Measurements from ENCODE around the gene DCAF7.
A peak's percentile ranks its signal among the peaks of the same experiment; 100 is the strongest.

Gene DCAF7

GRCh38 chr17:63546308-63547082, 3.8 kb upstream of the DCAF7 start:
- DNase-seq, result no peak

GRCh38 chr17:63547083-63547523, 3.2 kb upstream of the DCAF7 start:
- no peak for DNase-seq

DNA sequence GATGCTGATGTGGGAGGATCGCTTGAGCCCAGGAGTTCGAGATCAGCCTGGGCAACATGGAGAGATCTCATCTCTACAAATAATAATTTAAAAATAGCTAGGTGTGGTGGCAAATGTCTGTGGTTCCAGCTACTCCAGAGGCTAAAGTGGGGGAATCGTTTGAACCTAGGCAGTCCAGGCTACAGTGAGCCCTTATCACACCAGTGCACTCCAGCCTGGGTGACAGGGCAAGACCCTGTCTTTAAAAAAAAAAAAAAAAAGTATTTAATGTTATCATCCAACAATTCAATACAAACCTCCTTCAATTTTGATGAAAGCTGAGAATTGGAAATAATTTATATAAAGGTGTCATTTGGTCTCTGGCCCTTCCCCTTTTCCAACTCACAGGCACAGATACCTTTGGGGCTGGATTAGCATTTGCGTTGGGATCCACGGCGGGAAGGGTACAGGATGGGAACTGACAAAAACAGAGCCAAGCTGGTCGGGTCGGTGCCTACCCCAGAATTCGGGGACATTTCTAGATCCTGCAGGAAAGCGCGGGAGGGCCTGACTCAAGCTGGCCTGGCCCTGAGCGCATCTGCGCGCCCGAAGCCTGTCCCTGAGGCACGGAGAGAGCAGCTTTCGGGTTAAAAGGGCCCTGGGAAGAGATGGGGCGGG, 860 bp upstream of the DCAF7 start:
- DNase-seq, result no peak

DNA sequence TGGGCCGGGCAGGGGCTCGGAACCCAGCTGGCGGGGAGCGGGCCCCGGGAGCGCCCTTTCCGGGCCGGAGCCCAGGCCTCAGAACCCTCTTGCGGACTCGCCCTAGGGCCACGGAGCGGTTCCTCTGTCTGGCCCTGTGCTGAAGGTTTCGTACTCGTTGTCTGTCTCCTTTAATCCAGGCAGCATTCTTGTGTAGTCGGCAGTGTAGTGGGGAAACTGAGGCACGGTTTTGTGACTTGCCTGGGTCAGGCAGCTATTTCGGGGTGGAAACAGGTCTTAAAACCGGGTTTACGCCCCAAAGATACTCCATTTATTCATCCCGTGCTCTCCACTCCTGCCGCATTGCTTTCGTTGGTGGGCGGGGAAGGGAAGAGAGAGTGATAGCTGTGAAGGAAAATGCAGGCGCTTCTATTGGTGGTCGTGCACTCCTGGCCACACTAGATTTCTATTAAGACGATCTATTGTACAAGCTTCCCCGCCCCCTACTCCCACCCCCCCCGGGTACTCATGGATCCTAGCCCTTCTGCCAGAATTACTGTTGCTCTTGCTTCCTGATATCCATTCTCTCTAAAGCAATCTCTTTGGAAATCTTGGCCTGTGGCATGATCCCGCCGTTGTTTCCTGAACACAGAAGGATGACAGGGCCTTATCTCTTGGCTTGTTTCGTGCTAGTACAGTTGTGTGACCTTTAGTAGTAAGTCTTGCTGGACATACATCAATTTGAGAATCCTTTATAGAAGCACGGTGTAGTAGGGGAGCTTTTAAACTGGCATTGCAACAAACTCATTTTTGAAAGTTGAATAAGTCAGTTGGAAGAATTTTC, 751 bp downstream of the DCAF7 start:
- DNase-seq, result peak in 1 of 2 experiments; percentile 49

DNA sequence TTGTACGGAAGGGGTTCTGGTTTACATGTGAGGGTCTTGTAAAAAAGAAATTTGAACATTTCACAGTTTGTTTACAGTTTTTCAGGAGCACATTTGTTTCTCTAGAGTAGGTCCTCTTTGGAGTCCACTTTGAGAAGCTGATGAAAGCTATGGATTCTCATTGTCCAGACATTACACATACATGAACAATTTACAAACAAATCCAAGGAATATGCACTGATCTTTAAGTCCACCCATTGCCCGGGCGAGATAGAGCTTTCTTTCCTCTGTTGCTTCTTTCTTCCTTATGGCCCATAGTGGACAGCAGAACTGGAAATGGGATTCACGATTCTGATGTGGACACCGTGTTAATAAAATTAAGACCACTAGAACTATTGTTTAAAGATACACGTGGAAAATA, 1.9 kb downstream of the DCAF7 start:
- DNase-seq, result no peak

DNA sequence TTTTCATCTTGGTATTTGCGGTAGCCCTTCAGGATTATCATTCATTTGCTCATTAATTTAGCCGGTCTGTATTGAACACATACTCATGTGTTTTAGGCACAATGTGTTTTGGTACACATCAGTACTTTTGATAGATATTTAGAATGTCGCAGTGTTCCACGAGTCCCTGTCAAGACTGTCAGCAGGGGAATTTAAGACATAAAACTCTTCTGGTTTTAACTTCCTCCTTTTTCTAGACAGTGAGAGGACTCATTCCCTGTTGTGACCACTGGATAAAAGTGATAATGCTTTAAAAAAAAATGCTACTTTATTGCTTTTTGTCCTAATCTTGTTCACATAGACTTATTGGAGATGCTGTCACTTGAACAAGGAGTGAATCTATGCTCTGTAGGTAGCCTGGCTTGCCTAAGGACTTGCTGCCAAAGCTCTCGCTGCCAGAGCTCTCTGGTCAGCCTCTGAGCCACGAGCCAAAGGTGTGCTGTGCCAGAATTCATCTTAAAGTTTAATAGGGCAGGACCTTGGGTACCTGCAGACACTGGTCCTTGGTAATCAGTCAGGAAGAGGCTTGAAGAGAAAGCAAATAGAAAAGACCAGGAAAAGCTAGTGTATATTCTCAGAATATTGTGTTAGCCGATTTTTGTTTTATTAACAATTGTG, 5.4 kb downstream of the DCAF7 start:
- DNase-seq, result no peak

GRCh38 chr17:63557416-63557815, 7.1 kb downstream of the DCAF7 start:
- DNase-seq, result no peak

GRCh38 chr17:63558441-63558840, 8.2 kb downstream of the DCAF7 start:
- no peak for DNase-seq

- no peak for DNase-seq
Measured at GRCh38 chr17:63561819-63562218, 11.5 kb downstream of the DCAF7 start.

GRCh38 chr17:63563339-63563738, 13.1 kb downstream of the DCAF7 start:
- DNase-seq, result no peak

GRCh38 chr17:63564562-63564961, 14.3 kb downstream of the DCAF7 start:
- DNase-seq, result no peak

DNA sequence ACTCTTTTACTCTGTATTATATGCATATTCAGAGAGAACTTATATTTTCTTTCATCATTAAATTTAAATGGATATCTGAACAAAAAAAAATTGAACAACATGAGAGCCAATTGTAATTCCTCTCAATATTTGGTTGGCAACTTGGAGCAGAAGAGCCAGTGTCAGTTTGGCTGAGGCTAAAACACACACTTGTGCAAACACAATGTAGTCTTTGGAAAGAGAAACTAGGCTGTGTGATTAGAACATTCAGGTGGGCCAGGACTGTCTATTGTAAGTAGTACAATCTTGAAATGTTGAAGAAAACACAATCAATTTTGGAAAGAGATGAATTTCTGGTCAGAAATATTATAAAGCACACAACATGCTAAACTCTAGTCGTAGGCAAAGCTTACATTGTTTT, 17.0 kb downstream of the DCAF7 start:
- DNase-seq, result no peak

DNA sequence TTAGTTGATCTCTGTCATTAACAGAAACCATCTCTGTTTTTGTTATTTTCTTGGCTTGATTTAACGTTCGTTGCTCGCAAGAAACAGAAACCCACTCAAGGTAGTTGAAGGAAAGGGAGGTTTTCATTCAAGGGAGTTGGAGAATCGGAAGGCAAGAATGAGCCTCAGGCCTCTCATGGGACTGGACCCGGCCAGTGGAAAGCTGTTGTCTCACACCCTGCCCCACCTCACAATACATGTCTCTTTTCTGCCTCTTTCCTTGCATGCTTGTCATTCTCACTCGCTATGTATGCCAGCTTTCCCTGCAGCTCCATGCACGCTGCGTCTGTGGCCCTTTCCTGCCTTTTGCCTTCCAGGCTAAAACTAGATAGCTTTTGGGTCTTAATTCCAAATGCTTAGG, 18.3 kb downstream of the DCAF7 start:
- DNase-seq, result no peak

- no peak for DNase-seq
Measured at GRCh38 chr17:63571632-63572310, 21.5 kb downstream of the DCAF7 start.

DNA sequence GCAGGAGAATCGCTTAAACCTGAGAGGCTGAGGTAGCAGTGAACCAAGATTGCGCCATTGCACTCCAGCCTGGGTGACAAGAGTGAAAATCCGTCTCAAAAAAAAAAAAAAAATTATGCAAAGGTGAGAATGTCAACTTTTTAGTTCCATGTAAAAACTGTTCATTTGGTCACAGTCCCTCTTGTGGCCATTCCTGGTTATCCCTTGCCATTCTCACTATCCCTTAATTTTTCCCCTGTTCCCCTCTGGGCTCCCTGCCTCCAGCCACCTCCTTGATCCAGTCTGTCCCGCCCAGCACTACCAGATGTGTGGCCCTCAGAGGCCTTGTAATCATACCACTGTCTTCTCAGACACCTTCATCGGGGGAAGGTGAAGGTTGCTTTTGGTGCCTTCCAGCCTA, 23.4 kb downstream of the DCAF7 start:
- DNase-seq, result no peak

GRCh38 chr17:63578027-63578768, 27.9 kb downstream of the DCAF7 start:
- no peak for DNase-seq

DNA sequence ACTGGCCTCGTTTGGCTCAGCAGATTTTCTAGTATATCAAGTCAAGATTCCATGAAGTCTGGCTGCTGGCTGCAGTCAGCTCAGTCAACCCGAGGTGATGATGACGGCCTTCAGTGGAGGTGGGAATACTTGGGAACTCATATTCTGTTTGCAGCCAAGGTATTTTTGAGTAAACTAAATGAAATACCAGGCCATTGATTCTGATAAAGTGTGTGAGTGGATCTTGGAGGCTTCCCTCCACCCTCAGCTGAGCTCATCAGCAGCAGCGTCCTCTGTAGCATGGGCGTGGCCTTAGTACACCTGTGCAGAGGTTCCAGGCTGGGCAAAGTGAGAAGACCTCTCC, 28.5 kb downstream of the DCAF7 start:
- no peak for DNase-seq

DNA sequence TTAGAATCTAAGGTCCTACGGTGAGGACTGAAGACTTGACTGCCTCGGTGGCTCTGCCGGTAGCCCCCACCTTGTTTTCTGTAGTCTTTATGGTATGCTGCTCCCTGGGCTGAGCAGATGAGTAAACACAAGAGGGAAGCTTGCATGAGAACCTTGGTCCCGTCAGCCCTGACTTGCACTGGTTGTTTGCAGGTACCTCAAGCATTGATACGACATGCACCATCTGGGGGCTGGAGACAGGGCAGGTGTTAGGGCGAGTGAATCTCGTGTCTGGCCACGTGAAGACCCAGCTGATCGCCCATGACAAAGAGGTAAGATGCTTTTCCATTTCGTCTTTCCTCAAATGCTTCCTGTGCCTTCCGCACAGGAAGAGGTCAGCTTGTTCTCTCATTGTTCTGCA, 29.4 kb downstream of the DCAF7 start:
- no peak for DNase-seq

DNA sequence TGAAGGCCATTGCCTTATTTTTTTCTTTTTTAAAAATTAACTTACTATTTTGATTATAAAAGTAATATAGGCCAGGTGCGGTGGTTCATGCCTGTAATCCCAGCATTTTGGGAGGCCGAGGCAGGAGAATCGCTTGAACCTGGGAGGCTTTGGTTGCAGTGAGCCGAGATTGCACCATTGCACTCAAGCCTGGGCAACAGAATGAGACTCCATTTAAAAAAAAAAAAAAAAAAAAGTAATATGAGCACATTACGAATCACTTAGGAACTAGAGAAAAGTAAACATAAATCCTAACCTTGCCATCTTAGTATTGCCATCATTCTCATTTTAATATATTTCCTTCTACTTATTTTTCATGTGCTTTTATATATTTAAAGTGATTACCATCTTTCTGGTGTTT, 37.5 kb downstream of the DCAF7 start:
- no peak for DNase-seq

GRCh38 chr17:63588797-63589196, 38.5 kb downstream of the DCAF7 start:
- DNase-seq, result no peak

- DNase-seq, result no peak
Measured at GRCh38 chr17:63589646-63590045, 39.4 kb downstream of the DCAF7 start.

DNA sequence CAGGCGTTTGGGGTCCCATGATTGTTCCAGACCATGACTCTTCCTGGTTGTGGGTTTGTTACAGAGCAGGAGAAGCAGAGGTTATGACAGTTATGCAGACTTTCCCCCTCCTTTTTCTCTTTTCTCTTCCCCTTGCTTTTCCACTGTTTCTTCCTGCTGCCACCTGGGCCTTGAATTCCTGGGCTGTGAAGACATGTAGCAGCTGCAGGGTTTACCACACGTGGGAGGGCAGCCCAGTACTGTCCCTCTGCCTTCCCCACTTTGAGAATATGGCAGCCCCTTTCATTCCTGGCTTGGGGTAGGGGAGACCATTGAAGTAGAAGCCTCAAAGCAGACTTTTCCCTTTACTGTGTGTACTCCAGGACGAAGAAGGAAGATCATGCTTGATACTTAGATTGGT, 42.5 kb downstream of the DCAF7 start:
- DNase-seq, result no peak
